ENCODE results near the gene KLHL29. TPM values are rescaled to one million over a fixed set of nuclear protein-coding genes. Genes with fewer than 3 reads are reported as not detected.

Gene KLHL29
- total RNA-seq, 1 experiment from 2014 or later, result 43.1 TPM

DNA sequence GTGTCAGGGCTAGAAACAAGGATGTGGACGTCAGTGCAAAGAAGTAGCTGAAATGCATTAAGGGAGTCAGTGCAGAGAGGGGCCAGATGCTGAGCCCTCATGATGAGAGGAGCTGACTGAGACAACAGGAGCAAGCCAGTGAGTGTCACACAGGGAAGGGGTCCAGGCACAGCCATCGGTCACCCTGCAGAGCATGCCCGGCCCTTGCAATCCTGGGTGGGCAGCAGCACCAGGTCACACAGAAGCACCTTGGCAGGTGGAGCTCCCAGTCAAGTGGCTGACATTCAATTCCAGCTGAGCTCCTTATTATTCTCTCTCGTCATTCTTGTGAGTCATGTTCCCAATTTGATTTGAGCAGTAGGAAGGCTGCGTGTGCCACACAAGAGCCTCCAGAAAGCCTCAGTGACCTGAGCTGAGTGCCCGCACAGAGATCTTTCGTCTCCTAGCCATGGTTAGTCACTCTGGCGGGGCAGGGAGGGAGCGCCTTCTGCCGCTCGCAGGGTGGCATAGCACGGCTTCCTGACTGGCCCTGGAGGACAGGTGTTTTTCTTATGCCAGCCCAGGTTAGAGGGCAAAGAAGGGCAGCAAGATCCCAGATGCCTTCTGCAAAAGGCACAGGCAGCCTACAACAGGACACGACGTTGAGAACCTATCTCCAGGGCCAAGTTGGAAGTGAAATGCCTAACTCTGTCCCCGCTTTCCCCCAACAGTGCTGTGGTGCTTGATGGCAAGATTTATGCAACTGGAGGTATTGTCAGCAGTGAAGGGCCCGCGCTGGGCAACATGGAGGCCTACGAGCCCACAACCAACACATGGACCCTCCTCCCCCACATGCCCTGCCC, 321.0 kb downstream of the KLHL29 start:
- TF ChIP-seq, protein P1, sequence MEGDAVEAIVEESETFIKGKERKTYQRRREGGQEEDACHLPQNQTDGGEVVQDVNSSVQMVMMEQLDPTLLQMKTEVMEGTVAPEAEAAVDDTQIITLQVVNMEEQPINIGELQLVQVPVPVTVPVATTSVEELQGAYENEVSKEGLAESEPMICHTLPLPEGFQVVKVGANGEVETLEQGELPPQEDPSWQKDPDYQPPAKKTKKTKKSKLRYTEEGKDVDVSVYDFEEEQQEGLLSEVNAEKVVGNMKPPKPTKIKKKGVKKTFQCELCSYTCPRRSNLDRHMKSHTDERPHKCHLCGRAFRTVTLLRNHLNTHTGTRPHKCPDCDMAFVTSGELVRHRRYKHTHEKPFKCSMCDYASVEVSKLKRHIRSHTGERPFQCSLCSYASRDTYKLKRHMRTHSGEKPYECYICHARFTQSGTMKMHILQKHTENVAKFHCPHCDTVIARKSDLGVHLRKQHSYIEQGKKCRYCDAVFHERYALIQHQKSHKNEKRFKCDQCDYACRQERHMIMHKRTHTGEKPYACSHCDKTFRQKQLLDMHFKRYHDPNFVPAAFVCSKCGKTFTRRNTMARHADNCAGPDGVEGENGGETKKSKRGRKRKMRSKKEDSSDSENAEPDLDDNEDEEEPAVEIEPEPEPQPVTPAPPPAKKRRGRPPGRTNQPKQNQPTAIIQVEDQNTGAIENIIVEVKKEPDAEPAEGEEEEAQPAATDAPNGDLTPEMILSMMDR (IDR thresholded peaks at IDR 0.05; ENCODE audit: unreplicated experiment), result no peak
- H3K4me3 Mint-ChIP-seq (ENCODE audit: unreplicated experiment), result no peak overlapping the region
- ChIA-PET POLR2A (no interaction called here), CTCF (interaction anchor here (0.7 kb wide), 1 partner anchor 339 kb away, joined by 5 read pairs; no protein-coding TSS in a partner anchor)
- no peak for DNase-seq (ENCODE audit: unreplicated experiment)
- H3K27me3 Mint-ChIP-seq (ENCODE audit: insufficient read depth, unreplicated experiment), result no peaks in the 10 kb centered on the region
- no TSS peak for BruUV-seq (replicated peaks)
- intact Hi-C loops (cut with micrococcal nuclease), result no loop called here
- peaks cover 55% of the 10 kb centered on the region for H3K36me3 Mint-ChIP-seq (ENCODE audit: insufficient read depth, unreplicated experiment)
- no peaks in the 10 kb centered on the region for H3K4me1 Mint-ChIP-seq (ENCODE audit: insufficient read depth, unreplicated experiment)
- H3K27ac Mint-ChIP-seq (ENCODE audit: low read depth, unreplicated experiment), result no peak overlapping the region
- no peaks in the 10 kb centered on the region for H3K9me3 Mint-ChIP-seq (ENCODE audit: unreplicated experiment)

GRCh38 chr2:23706613-23707078, 321.7 kb downstream of the KLHL29 start:
- ChIA-PET CTCF (interaction anchor here (1.6 kb wide), 1 partner anchor 9 kb away, joined by 5 read pairs; no protein-coding TSS in a partner anchor), POLR2A (no interaction called here)
- H3K4me3 Mint-ChIP-seq (ENCODE audit: unreplicated experiment), result no peak overlapping the region
- BruUV-seq (replicated peaks), result no TSS peak
- TF ChIP-seq, protein P1 (IDR thresholded peaks at IDR 0.05; ENCODE audit: unreplicated experiment), result no peak
- intact Hi-C loops (cut with micrococcal nuclease), result no loop called here
- H3K27ac Mint-ChIP-seq (ENCODE audit: low read depth, unreplicated experiment), result no peak overlapping the region
- no peaks in the 10 kb centered on the region for H3K4me1 Mint-ChIP-seq (ENCODE audit: insufficient read depth, unreplicated experiment)
- DNase-seq (ENCODE audit: unreplicated experiment), result no peak
- H3K36me3 Mint-ChIP-seq (ENCODE audit: insufficient read depth, unreplicated experiment), result peaks cover 55% of the 10 kb centered on the region
- H3K27me3 Mint-ChIP-seq (ENCODE audit: insufficient read depth, unreplicated experiment), result no peaks in the 10 kb centered on the region
- H3K9me3 Mint-ChIP-seq (ENCODE audit: unreplicated experiment), result no peaks in the 10 kb centered on the region

GRCh38 chr2:23707096-23707495, 322.1 kb downstream of the KLHL29 start:
- no peaks in the 10 kb centered on the region for H3K9me3 Mint-ChIP-seq (ENCODE audit: unreplicated experiment)
- H3K36me3 Mint-ChIP-seq (ENCODE audit: insufficient read depth, unreplicated experiment), result peaks cover 55% of the 10 kb centered on the region
- ChIA-PET CTCF (interaction anchor here (0.7 to 1.6 kb wide), 2 partner anchors 9 to 13 kb away, joined by 4 to 5 read pairs; no protein-coding TSS in a partner anchor), POLR2A (no interaction called here)
- H3K4me1 Mint-ChIP-seq (ENCODE audit: insufficient read depth, unreplicated experiment), result no peaks in the 10 kb centered on the region
- no peaks in the 10 kb centered on the region for H3K27me3 Mint-ChIP-seq (ENCODE audit: insufficient read depth, unreplicated experiment)
- TF ChIP-seq, protein P1 (IDR thresholded peaks at IDR 0.05; ENCODE audit: unreplicated experiment), result no peak
- BruUV-seq (replicated peaks), result no TSS peak
- intact Hi-C loops (cut with micrococcal nuclease), result no loop called here
- no peak overlapping the region for H3K4me3 Mint-ChIP-seq (ENCODE audit: unreplicated experiment)
- no peak for DNase-seq (ENCODE audit: unreplicated experiment)
- H3K27ac Mint-ChIP-seq (ENCODE audit: low read depth, unreplicated experiment), result peak overlapping the region; percentile 37

DNA sequence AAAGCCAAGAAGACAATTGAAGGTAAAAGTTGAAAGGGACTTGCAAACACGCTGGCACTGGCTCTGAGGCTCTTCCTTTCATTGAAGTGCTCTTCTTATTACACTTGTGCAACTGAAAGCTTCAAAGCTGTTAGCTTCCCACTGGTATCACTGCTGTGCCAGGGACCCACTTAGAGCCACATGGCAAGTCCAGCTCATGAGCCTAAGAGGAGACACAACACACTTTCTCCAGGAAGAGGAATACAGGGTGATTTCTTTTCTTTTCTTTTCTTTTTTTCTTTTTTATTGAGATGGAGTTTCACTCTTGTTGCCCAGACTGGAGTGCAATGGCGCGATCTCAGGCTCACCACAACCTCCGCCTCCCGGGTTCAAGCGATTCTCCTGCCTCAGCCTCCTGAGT, 323.8 kb downstream of the KLHL29 start:
- H3K27ac Mint-ChIP-seq (ENCODE audit: low read depth, unreplicated experiment), result no peak overlapping the region
- POLR2A ChIA-PET, result interaction anchor here (0.6 kb wide), 1 partner anchor 327 kb away, joined by 3 read pairs; no protein-coding TSS in a partner anchor
- no TSS peak for BruUV-seq (replicated peaks)
- no peak overlapping the region for H3K4me3 Mint-ChIP-seq (ENCODE audit: unreplicated experiment)
- DNase-seq (ENCODE audit: unreplicated experiment), result no peak
- intact Hi-C loops (cut with micrococcal nuclease), result no loop called here
- H3K4me1 Mint-ChIP-seq (ENCODE audit: insufficient read depth, unreplicated experiment), result no peaks in the 10 kb centered on the region
- peaks cover 47% of the 10 kb centered on the region for H3K36me3 Mint-ChIP-seq (ENCODE audit: insufficient read depth, unreplicated experiment)
- CTCF ChIA-PET, result interaction anchor here (0.6 kb wide), 1 partner anchor 376 kb away, joined by 3 read pairs; the partner anchor contains the start of gene TP53I3
- no peaks in the 10 kb centered on the region for H3K27me3 Mint-ChIP-seq (ENCODE audit: insufficient read depth, unreplicated experiment)
- H3K9me3 Mint-ChIP-seq (ENCODE audit: unreplicated experiment), result no peaks in the 10 kb centered on the region
- TF ChIP-seq, protein P1 (IDR thresholded peaks at IDR 0.05; ENCODE audit: unreplicated experiment), result no peak
